ENCODE data around the gene RBBP5. TPM values are rescaled to one million over a fixed set of nuclear protein-coding genes. Genes with fewer than 3 reads are reported as not detected.

Gene RBBP5
- total RNA-seq, 2 donors from 2014 or later = 17.8 to 23.6 TPM

DNA sequence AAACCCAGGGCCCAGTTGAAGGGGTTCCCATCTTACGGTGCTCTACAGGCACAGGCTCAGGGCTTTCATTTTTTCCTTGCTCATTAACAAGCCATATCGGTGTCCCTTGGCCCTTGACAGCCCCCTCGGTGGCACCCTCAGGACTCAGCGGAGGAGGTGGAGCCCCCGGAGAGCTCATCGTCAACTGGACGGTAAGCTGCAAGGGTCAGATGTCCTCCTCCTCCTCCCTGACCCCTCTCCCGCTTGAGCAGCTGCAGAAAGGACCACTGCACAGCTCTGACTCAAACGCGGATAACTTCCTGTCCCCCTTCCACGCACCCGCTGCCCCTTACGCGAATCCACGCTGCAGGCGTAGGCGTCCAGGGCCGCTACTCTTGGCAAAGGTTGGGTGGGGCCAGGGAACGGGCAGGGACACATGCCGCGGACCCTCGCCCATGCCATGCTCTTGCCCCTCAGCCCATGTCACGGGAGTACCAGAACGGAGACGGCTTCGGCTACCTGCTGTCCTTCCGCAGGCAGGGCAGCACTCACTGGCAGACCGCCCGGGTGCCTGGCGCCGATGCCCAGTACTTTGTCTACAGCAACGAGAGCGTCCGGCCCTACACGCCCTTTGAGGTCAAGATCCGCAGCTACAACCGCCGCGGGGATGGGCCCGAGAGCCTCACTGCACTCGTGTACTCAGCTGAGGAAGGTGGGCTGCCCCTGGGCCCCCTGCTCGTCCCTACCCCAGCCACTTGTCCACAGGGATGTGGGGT lies 52.2 kb downstream of the RBBP5 start:
- no peaks in the 10 kb centered on the region for H3K36me3 ChIP-seq (ENCODE audit: control insufficient read depth, insufficient read depth, low read length)
- no peaks in the 10 kb centered on the region for H3K27me3 Mint-ChIP-seq (ENCODE audit: insufficient read depth)
- 95 to 96% methylated on average over 33 to 42 of the region's 42 CpGs for WGBS, 2 experiments (ENCODE audit: insufficient coverage in 1 of 2, insufficient read length in 1 of 2)
- no peaks in the 10 kb centered on the region for H3K36me3 Mint-ChIP-seq (ENCODE audit: low read depth)
- H3K27ac ChIP-seq (ENCODE audit: low read depth, low read length) = no peak overlapping the region
- H3K4me1 ChIP-seq (ENCODE audit: control insufficient read depth, insufficient read depth, low read length) = no peaks in the 10 kb centered on the region
- H3K9me3 ChIP-seq (ENCODE audit: control insufficient read depth, low read length) = no peaks in the 10 kb centered on the region
- H3K4me1 Mint-ChIP-seq = no peaks in the 10 kb centered on the region
- H3K27me3 ChIP-seq (ENCODE audit: control insufficient read depth, insufficient read depth, low read length, poor library complexity, severe bottlenecking) = no peaks in the 10 kb centered on the region
- no peak for DNase-seq
- no peaks in the 10 kb centered on the region for H3K9me3 Mint-ChIP-seq
- H3K27ac Mint-ChIP-seq = no peak overlapping the region
- H3K4me3 ChIP-seq (ENCODE audit: low read length) = no peak overlapping the region
- H3K4me3 Mint-ChIP-seq = no peak overlapping the region
- H3K9ac ChIP-seq (ENCODE audit: extremely low read depth, low read length, poor library complexity, severe bottlenecking) = no peak overlapping the region
- TF ChIP-seq, protein P1, sequence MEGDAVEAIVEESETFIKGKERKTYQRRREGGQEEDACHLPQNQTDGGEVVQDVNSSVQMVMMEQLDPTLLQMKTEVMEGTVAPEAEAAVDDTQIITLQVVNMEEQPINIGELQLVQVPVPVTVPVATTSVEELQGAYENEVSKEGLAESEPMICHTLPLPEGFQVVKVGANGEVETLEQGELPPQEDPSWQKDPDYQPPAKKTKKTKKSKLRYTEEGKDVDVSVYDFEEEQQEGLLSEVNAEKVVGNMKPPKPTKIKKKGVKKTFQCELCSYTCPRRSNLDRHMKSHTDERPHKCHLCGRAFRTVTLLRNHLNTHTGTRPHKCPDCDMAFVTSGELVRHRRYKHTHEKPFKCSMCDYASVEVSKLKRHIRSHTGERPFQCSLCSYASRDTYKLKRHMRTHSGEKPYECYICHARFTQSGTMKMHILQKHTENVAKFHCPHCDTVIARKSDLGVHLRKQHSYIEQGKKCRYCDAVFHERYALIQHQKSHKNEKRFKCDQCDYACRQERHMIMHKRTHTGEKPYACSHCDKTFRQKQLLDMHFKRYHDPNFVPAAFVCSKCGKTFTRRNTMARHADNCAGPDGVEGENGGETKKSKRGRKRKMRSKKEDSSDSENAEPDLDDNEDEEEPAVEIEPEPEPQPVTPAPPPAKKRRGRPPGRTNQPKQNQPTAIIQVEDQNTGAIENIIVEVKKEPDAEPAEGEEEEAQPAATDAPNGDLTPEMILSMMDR (conservative IDR thresholded peaks at IDR 0.05) = no peak

GRCh38 chr1:205068457-205069040 lies 53.2 kb downstream of the RBBP5 start:
- Mint-ChIP-seq H3K27me3 (ENCODE audit: insufficient read depth) (no peaks in the 10 kb centered on the region), H3K4me1 (no peaks in the 10 kb centered on the region), H3K4me3 (no peak overlapping the region), H3K36me3 (ENCODE audit: low read depth) (no peaks in the 10 kb centered on the region), H3K9me3 (no peaks in the 10 kb centered on the region), H3K27ac (no peak overlapping the region)
- 69 to 90% methylated on average over 2 of the region's 2 CpGs for WGBS, 2 experiments (ENCODE audit: insufficient coverage in 1 of 2, insufficient read length in 1 of 2)
- TF ChIP-seq, protein P1 (conservative IDR thresholded peaks at IDR 0.05) = no peak
- Histone ChIP-seq H3K27ac (ENCODE audit: low read depth, low read length) (no peak overlapping the region), H3K9me3 (ENCODE audit: control insufficient read depth, low read length) (no peaks in the 10 kb centered on the region), H3K9ac (ENCODE audit: extremely low read depth, low read length, poor library complexity, severe bottlenecking) (no peak overlapping the region), H3K4me1 (ENCODE audit: control insufficient read depth, insufficient read depth, low read length) (no peaks in the 10 kb centered on the region), H3K36me3 (ENCODE audit: control insufficient read depth, insufficient read depth, low read length) (no peaks in the 10 kb centered on the region), H3K4me3 (ENCODE audit: low read length) (no peak overlapping the region), H3K27me3 (ENCODE audit: control insufficient read depth, insufficient read depth, low read length, poor library complexity, severe bottlenecking) (no peaks in the 10 kb centered on the region)
- DNase-seq = no peak

DNA sequence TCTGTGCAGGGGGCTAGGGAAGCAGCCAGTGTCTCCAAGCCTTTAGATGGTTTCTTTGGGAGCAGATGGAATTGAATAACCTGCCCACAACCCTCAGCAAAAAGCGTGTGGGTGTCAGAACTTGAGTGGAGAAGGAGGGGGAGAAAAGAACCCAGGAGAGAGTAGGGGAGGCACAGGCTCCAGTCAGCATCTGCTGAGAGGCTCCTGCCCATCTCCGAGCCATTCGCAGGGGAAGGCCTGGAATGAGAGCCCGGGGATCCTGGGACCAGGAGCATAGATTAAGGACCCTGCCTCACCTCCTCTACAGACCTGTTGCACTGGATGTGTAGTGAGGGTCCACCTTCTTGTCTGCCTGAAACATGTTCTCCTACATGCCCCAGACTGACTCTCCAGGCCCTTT lies 53.8 kb downstream of the RBBP5 start:
- H3K27me3 Mint-ChIP-seq (ENCODE audit: insufficient read depth) = no peaks in the 10 kb centered on the region
- Histone ChIP-seq H3K27me3 (ENCODE audit: control insufficient read depth, insufficient read depth, low read length, poor library complexity, severe bottlenecking) (no peaks in the 10 kb centered on the region), H3K9ac (ENCODE audit: extremely low read depth, low read length, poor library complexity, severe bottlenecking) (no peak overlapping the region), H3K4me1 (ENCODE audit: control insufficient read depth, insufficient read depth, low read length) (no peaks in the 10 kb centered on the region), H3K36me3 (ENCODE audit: control insufficient read depth, insufficient read depth, low read length) (no peaks in the 10 kb centered on the region), H3K4me3 (ENCODE audit: low read length) (no peak overlapping the region), H3K9me3 (ENCODE audit: control insufficient read depth, low read length) (no peaks in the 10 kb centered on the region), H3K27ac (ENCODE audit: low read depth, low read length) (no peak overlapping the region)
- no peaks in the 10 kb centered on the region for H3K4me1 Mint-ChIP-seq
- H3K9me3 Mint-ChIP-seq = no peaks in the 10 kb centered on the region
- no peak overlapping the region for H3K4me3 Mint-ChIP-seq
- H3K36me3 Mint-ChIP-seq (ENCODE audit: low read depth) = no peaks in the 10 kb centered on the region
- WGBS, 2 experiments (ENCODE audit: insufficient coverage in 1 of 2, insufficient read length in 1 of 2) = 95% methylated on average over 4 of the region's 4 CpGs; no CpG with 5 or more reads in 1 of the 2 experiments
- DNase-seq = no peak
- TF ChIP-seq, protein P1 (conservative IDR thresholded peaks at IDR 0.05) = no peak
- no peak overlapping the region for H3K27ac Mint-ChIP-seq
